Vagina (tissue), 2 donors: ENCODE data around the gene SLC37A2.

Source experiments
- POLR2A ChIP-seq, 2 donors: fragments of 450-650 bp; IDR thresholded peaks; one replicate each; pipeline ENCODE4 v1.6.1; 2017; ENCODE audit warnings: antibody characterized with exemption in 2 of 2, mild to moderate bottlenecking in 2 of 2, moderate library complexity in 2 of 2
- POLR2AphosphoS5 ChIP-seq, 2 donors: sonication (generic); formaldehyde crosslinking; IDR thresholded peaks; one replicate each; pipeline ENCODE4 v1.9.0; 2017; ENCODE audit warnings: antibody characterized with exemption in 2 of 2, mild to moderate bottlenecking in 2 of 2, low read depth in 1 of 2; ENCODE audit not compliant: insufficient read depth in 1 of 2

GRCh38 chr11:125078516-125079140 is 15.5 kb downstream of the SLC37A2 start:
- TF ChIP-seq POLR2A (IDR thresholded peaks at IDR 0.05), result no peak
- no peak for TF ChIP-seq POLR2AphosphoS5 (IDR thresholded peaks at IDR 0.05; ENCODE audit: insufficient read depth in 1 of 2, low read depth in 1 of 2)
